Measurements from ENCODE around the gene CFAP210.

The CFAP210 gene, protein sequence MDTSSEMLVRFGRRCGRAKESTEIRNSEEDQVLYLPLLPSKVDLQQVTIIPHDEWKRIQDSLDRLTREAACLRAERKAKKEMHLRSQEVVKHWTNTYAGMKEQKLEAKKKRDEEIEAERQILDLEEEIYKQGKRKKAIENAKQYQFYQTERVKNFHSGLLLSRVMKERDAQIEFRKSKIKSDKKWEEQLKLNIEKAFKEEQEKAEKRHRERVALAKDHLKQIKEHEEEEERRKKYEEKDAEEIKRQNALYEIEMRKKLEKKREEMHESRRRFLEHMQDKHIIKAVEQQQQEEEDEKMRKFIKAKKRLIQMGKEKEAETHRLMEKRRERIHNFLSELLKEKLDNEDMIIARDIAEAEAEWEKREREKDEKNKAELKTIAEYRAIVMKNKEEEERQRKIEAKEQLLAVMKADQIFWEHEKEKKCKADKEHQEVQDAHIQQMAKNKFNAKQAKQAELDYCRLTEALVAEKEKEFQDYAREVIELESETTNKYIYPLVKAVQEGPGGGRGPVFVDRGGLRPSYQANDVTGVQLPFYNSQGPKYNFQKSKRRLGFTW

DNA sequence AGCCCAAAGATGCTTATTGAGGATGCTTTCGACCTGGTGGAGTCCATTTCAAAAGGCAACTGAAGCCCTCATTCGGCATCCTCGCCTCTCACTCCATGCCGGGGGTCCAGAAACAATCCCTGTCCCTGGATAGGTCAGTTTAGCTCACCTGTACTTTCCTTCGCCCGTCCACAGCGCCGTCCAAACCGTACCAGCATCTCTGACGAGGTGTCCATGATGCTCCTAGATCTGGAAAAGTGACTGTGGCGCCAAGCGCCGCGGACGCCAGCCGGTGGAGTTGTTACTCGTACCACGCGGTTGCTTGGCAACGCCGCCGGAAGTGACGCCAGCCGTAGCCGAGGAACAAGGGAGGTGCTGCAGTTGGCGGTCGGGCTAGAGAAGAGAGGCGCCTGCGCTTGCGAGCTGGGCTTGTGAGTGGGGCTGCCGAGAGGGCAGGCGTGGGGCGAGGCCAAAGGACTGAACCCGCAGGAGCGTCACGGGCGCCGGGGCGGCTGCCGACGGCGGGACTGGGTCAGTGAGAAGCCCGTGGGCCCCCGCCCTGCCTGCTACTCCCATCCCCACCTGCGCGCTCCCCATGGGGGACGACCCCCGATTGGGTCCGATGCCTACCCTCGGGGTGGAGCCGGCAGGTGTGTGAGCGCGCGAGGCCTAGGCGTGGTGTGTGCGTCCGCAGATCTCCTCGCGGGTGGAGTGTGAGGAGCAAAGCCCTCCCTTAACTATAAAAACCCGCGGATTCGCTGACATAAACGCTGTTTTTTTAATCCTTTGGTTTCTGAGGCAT is at the start of gene CFAP210, which contains the start of gene PHOSPHO2:
CFAP210 (minus strand) TSS at position 293 of the 781 bp plus-strand sequence; CDS start at position 215, 78 bp downstream.
PHOSPHO2 (plus strand) TSS at position 357 of the 781 bp plus-strand sequence. CDS start 6,503 bp downstream, outside the sequence.
- peak; percentile 95 for DNase-seq

DNA sequence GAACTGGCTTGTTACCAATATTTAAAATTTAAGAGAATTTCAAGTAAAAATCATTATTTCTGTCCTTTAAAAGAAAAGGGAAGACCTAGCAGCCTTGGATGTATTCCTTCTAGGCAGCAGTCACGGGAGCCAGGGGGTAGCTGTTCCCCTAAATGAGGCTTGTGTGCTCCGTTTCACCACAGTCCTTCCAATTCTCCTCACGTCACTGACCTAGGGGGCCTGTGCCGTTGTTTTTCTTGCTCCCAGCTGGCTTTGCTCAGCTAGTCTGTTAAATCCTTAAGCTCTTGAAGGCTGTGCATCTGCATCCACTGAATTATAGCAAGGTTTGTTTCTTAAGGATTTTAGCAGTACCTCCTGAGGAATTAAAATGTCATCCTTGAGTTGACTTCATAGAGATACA is 49.3 kb upstream of the CFAP210 start:
- no peak for DNase-seq

- DNase-seq: no peak
These were observed 45.1 kb upstream of the CFAP210 start for GRCh38 chr2:169739351-169739750.

DNA sequence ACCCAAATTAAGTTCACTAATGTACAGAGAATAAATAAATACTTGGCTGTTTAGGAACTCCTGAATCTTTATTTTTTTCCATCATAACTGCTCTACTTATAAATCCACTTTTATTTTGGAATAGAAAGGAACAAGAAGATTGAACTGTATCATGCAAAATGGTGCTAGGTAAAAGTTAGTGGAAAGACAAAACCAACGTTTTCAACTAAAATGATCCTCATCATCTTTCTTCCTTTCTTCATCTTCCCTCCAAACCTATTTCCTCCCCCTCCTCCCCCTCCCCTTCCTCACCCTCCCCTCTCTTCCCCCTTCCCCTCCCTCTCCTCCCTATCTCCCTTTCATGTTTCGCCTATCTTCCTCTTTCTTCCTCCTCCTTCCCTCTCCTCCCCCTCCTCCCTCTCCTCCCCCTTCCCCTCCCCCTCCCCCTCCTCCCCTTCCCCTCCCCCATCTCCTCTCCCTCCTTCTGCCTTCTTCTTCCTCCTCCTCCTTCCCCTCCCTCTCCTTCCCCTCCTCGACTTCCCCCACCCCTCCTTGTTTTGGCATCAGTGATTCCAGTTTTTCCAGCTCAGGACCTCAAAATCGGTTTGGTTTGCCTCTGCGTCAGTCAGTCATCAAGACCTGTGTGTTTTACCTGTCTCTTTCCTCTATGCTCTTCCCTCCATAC is 44.5 kb upstream of the CFAP210 start:
- no peak for DNase-seq

DNA sequence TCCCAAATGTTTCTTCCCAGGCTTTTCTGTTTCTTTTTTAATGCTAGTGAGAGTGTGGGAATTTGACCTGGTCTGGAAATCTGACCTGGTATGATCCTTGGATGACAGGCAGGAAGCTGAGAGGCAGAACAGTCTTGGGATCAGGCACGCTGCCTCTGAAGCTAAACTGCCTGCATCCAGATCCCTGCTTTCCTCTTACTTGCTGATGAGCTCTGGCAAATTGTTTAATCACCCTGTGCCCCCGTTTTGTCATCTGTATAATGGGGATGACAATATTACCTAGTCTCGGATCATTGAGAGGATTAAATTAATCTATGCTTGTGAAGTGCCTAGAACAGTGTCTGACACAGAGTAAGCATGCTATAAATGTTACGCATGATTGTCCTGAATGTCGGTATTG is 42.7 kb upstream of the CFAP210 start:
- no peak for DNase-seq

DNA sequence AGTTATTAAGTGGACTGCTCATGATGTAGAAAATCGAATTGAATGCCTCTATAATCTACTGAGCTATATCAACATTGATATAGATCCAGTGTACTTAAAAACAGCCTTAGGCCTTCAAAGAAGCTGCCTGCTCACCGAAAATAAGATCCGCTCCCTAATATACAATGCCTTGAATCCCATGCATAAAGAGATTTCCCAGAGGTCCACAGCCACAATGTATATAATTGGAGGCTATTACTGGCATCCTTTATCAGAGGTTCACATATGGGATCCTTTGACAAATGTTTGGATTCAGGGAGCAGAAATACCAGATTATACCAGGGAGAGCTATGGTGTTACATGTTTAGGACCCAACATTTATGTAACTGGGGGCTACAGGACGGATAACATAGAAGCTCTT is 41.4 kb upstream of the CFAP210 start:
- DNase-seq: no peak

DNA sequence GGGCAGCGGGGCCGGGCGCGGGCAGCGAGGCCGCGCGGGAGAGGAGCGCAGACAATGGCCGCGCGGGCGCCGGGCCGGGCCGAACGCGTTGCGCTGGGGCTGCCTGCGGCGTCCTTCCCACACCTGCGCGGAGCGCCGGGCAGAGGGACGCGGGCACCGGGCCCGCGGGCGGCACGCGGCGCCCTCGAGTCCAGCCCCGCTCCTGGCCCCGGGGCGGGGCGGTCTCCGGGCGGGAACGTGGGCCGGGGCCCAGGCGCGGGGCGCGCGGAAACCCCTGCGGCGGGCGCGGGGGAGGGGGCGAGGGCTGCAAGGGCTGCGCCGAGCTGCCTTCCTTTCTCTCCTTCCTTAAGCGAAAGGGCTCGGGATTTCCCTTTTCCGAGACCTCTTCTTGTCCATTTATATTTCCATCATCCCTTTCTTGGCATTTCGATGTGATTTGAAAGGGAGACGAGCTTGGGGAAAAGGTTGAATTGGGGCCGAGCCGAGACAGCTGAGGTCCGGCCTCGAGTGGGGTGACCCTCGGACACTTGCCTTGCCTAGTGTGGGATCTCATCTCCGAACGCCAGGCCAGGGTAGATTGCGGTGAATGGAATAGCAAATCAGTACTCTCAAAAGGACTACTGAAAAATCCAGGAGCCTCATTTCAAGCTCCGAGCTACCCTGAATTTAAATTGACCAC is 40.1 kb upstream of the CFAP210 start:
- no peak for DNase-seq

GRCh38 chr2:169732583-169733358 is 38.6 kb upstream of the CFAP210 start:
- DNase-seq: no peak

- no peak for DNase-seq
These were observed 37.9 kb upstream of the CFAP210 start for GRCh38 chr2:169732075-169732474.

GRCh38 chr2:169729274-169729605 is 35.0 kb upstream of the CFAP210 start:
- no peak for DNase-seq

DNA sequence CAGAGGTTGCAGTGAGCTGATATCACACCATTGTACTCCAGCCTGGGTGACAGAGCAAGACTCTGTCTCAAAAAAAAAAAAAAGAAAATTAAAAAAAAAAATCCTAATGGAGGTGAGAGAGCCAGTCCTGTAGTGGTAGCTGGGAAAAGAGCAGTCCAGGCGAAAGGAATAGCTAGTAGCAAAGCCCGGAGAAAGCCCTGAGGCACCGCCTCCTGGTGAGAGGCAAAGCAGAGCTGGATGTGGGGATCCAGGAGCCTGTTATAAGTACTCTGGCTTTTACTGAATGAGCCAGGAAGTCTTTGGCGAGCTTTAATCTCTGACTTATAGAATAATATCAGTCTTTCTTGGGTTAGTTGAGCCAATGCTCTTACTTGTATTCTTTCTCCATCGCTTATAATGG is 32.9 kb upstream of the CFAP210 start:
- DNase-seq: no peak

GRCh38 chr2:169721016-169721415 is 26.8 kb upstream of the CFAP210 start:
- no peak for DNase-seq

- no peak for DNase-seq
These were observed 24.8 kb upstream of the CFAP210 start for GRCh38 chr2:169718930-169719504.

- DNase-seq: no peak
These were observed 23.5 kb upstream of the CFAP210 start for GRCh38 chr2:169717691-169718063.

- no peak for DNase-seq
These were observed 22.9 kb upstream of the CFAP210 start for GRCh38 chr2:169716938-169717690.

DNA sequence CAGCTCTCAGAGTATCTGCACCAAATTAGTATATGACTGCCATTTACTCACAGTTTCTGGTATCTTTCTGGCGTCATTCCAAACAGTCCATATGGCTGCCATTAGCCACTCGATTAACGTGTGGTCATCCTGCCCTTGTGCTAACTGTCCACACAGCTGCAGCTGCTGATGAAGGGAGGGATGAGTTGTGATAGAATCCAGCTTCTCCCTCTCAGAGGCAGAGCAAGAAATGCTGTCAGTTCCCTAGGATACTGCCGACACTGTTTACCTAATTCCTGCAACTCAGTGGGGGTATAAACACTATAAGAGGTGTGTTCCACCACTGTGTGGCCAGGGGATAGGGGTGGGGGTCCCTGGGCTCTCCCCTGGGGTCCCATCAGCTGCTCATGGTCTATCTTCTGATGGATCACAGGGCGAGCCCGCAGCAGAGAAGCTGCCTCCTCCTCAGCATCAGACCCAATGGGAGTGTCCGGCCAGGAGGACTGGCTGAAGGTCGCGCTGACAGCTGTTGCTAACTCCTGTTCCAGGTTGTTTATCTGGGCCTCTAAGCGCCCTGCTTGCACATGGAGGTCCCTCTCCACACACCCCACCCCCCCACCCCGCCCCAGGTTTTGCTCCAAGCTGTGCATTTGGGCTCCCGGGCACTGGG is 22.2 kb upstream of the CFAP210 start:
- DNase-seq: peak; percentile 79

DNA sequence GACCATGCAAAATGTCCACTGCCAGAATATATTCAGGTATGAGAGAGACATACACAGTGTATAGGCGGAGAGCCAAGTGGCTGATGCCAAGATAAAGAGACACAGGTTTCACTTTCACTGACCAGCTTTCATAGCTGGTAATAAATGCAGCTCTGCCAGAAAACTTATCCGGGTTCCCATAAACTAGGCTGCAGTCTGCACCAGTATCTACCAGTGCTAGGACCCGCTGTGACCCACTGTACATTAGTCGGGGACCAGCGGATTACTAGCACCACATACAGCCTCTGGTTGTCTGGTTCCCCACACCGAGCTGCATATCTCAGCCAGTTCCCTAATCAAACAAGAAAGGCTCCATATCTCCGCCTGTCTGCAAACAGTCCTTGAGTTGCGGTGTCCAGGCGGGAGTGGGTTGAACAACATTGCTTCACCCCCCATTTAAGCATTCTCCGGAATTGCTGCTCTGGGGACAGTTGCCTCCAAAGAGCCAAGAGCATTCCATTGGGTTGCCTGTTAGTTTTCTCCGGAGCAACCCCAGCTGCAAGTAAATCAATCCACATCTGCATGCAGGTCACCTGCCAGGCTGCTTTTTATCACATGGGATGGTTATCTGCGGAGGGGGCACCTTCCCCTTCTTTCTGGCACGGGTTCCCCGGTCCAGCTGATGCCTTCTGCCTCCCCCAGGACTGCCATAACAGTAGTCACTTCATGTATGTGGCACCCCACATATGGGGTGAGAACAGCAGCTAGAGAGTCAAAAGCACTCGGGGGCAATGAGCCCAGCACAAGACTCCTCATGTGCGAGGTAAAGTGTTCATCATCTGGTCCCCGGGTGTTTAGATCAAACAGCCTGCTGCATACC is 21.4 kb upstream of the CFAP210 start:
- DNase-seq: peak; percentile 13

- DNase-seq: peak; percentile 13
These were observed 20.5 kb upstream of the CFAP210 start for GRCh38 chr2:169714699-169715098.

- DNase-seq: no peak
These were observed 19.1 kb upstream of the CFAP210 start for GRCh38 chr2:169713331-169713730.

All from fibroblast of skin of right quadriceps (primary cell).